Measurements from ENCODE around the gene SLC26A1. TPM values are rescaled to one million over a fixed set of nuclear protein-coding genes. Genes with fewer than 3 reads are reported as not detected.

Gene SLC26A1
- total RNA-seq: 2.9 TPM

GRCh38 chr4:993111-994029, at the start of gene SLC26A1:
Gene SLC26A1 (minus strand): TSS chr4:993404. CDS start chr4:991703, 1,701 bp downstream.
- intact Hi-C loops (cut with DNase I): no loop called here
- no peaks in the 10 kb centered on the region for H3K9me3 ChIP-seq
- H3K36me3 ChIP-seq: no peaks in the 10 kb centered on the region
- no peaks in the 10 kb centered on the region for H3K27me3 ChIP-seq
- peaks cover 15% of the 10 kb centered on the region for H3K4me1 ChIP-seq
- TF ChIP-seq CTCF (IDR thresholded peaks at IDR 0.05): no peak
- no peak for TF ChIP-seq POLR2AphosphoS5 (IDR thresholded peaks at IDR 0.05; ENCODE audit: insufficient read depth in 1 of 2, low read depth in 1 of 2)
- TF ChIP-seq POLR2A (IDR thresholded peaks at IDR 0.05): no peak
- DNase-seq (ENCODE audit: extremely low spot score in 2 of 2): no peak
- no peak within 1 kb of the TSS for H3K27ac ChIP-seq
- H3K4me3 ChIP-seq: no peak within 1 kb of the TSS

- DNase-seq (ENCODE audit: extremely low spot score in 2 of 2): no peak
- no peak for TF ChIP-seq CTCF (IDR thresholded peaks at IDR 0.05)
- no peak for TF ChIP-seq POLR2AphosphoS5 (IDR thresholded peaks at IDR 0.05; ENCODE audit: insufficient read depth in 1 of 2, low read depth in 1 of 2)
- TF ChIP-seq POLR2A (IDR thresholded peaks at IDR 0.05): no peak
- Histone ChIP-seq H3K36me3 (no peaks in the 10 kb centered on the region), H3K9me3 (no peaks in the 10 kb centered on the region), H3K4me3 (no peak overlapping the region), H3K4me1 (peaks cover 53% of the 10 kb centered on the region), H3K27ac (no peak overlapping the region), H3K27me3 (no peaks in the 10 kb centered on the region)
- intact Hi-C loops (cut with DNase I): no loop called here
Observed at GRCh38 chr4:1042352-1043055, 49.3 kb upstream of the SLC26A1 start.

- DNase-seq (ENCODE audit: extremely low spot score in 2 of 2): no peak
- no peak for TF ChIP-seq POLR2AphosphoS5 (IDR thresholded peaks at IDR 0.05; ENCODE audit: insufficient read depth in 1 of 2, low read depth in 1 of 2)
- no peak for TF ChIP-seq CTCF (IDR thresholded peaks at IDR 0.05)
- no peak for TF ChIP-seq POLR2A (IDR thresholded peaks at IDR 0.05)
- no peaks in the 10 kb centered on the region for H3K27me3 ChIP-seq
- peak overlapping the region in 1 of 2 donors; percentile 10 for H3K4me3 ChIP-seq
- H3K9me3 ChIP-seq: no peaks in the 10 kb centered on the region
- H3K27ac ChIP-seq: no peak overlapping the region
- intact Hi-C loops (cut with DNase I): no loop called here
- no peaks in the 10 kb centered on the region for H3K36me3 ChIP-seq
- H3K4me1 ChIP-seq: peaks cover 47% of the 10 kb centered on the region
Observed at GRCh38 chr4:1041936-1042330, 48.7 kb upstream of the SLC26A1 start.

GRCh38 chr4:1041147-1041935, 48.1 kb upstream of the SLC26A1 start:
- DNase-seq (ENCODE audit: extremely low spot score in 2 of 2): no peak
- Histone ChIP-seq H3K9me3 (no peaks in the 10 kb centered on the region), H3K4me1 (peaks cover 47% of the 10 kb centered on the region), H3K36me3 (no peaks in the 10 kb centered on the region), H3K4me3 (peak overlapping the region in 1 of 2 donors; percentile 10), H3K27ac (no peak overlapping the region), H3K27me3 (no peaks in the 10 kb centered on the region)
- intact Hi-C loops (cut with DNase I): no loop called here
- TF ChIP-seq CTCF (IDR thresholded peaks at IDR 0.05) (no peak), POLR2A (IDR thresholded peaks at IDR 0.05) (no peak), POLR2AphosphoS5 (IDR thresholded peaks at IDR 0.05; ENCODE audit: insufficient read depth in 1 of 2, low read depth in 1 of 2) (no peak)
